Coronary artery (tissue), 2 donors: ENCODE data around the gene CMIP.
"Not testable (repeated sequence)": the region's sequence is repeated elsewhere in the genome, so short reads cannot be mapped to it uniquely, and the experiment has no call there.

Experiments used
- DNase-seq: peaks from one replicate; pipeline ENCODE4 v3.0.0-alpha.2; 2017; ENCODE audit warnings: low spot score
- H3K27ac ChIP-seq, 2 donors: fragments of 200-600 bp; sonication (generic); one replicate each; pipeline ENCODE4 v1.5.1; 2016 to 2019
- H3K4me3 ChIP-seq: fragments of 200-600 bp; sonication (generic); 2 replicates; pipeline ENCODE4 v1.5.1; 2016; ENCODE audit warnings: mild to moderate bottlenecking, moderate library complexity
- TF ChIP-seq, protein P1 (sequence below): fragments of 200-600 bp; sonication (generic); IDR thresholded peaks from one replicate; pipeline ENCODE4 v1.5.1; 2019; ENCODE audit warnings: antibody characterized with exemption

CMIP gene

DNA sequence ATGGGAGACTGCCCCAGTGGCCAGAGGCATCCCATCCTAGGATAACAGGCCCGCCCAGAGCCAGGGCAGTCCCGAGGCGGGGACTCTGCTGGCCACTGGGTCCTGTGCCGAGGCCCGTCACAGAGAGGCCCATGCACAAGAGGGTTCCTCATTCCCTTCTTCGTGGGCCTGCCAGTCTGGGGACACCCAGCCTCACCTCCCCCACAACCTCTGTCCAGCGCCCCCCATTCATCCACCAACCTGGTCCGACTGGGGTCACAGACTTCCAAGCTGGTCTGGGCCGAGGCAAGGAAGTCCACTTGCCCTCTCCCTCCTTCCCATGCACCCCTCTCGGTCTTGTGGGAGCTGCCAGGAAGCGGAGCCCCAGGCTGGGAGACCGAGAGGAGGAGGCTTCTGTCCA, 240.3 kb downstream of the CMIP start:
- TF ChIP-seq, protein P1, sequence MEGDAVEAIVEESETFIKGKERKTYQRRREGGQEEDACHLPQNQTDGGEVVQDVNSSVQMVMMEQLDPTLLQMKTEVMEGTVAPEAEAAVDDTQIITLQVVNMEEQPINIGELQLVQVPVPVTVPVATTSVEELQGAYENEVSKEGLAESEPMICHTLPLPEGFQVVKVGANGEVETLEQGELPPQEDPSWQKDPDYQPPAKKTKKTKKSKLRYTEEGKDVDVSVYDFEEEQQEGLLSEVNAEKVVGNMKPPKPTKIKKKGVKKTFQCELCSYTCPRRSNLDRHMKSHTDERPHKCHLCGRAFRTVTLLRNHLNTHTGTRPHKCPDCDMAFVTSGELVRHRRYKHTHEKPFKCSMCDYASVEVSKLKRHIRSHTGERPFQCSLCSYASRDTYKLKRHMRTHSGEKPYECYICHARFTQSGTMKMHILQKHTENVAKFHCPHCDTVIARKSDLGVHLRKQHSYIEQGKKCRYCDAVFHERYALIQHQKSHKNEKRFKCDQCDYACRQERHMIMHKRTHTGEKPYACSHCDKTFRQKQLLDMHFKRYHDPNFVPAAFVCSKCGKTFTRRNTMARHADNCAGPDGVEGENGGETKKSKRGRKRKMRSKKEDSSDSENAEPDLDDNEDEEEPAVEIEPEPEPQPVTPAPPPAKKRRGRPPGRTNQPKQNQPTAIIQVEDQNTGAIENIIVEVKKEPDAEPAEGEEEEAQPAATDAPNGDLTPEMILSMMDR: no peak
- Histone ChIP-seq H3K4me3 (no peak overlapping the region), H3K27ac (no peak overlapping the region)
- DNase-seq: no peak

DNA sequence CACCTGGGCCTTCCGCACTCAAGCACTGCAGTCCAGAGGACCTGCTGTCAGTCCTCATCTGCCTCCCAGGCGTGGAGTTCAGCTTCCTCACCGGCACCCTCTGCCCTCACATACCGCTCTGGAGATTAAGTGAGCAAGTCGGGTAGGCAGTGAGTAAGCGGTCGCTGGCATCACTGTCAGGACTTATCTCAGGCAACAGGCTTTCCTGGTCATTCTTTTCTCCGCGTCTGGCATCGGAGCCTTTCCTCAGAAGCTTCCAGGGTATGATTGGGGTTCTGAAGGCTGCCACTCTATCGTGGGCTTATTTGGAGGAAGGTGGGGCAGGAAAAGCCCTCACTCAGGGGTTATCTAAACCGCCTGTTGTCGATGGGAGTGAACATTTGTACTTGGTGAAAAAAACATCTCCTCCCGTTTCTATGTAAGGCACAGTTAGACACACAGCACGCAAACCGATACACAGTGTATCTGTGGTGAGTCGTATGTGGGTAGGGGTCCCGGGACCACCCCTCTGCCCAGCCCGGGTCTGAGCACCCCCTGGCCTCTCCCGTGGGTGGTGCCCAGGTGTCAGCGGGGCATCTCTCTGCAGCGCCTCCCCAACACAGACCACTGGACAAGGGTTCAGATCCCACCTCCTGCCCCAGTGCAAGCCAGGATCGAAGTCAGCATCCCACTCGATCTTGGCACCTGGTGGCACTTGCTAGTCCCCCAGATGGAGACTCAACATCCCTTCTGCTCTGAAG, 242.0 kb downstream of the CMIP start:
- H3K27ac ChIP-seq: no peak overlapping the region
- no peak for DNase-seq

DNA sequence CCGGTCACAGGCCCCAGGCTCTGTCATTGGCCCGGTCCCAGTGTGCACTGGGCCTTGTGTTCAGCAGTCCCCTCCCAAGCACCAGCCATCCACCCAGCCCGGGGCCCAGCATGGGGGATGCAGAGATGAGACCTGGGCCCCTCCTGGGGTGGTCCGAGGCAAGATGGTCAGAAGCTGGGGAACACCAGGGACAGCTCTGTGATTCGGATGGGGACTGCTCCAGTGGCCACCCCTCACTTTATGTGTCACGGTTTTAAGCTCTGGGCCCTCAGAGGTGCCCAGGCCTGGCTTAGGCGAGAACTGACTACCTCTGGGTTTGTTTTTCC, 242.5 kb downstream of the CMIP start:
- H3K27ac ChIP-seq: no peak overlapping the region
- H3K4me3 ChIP-seq: no peak overlapping the region
- TF ChIP-seq, protein P1: no peak
- DNase-seq: no peak

More for the DNA sequence above, 242.0 kb downstream of the CMIP start:
- H3K4me3 ChIP-seq: no peak overlapping the region
- TF ChIP-seq, protein P1: no peak

DNA sequence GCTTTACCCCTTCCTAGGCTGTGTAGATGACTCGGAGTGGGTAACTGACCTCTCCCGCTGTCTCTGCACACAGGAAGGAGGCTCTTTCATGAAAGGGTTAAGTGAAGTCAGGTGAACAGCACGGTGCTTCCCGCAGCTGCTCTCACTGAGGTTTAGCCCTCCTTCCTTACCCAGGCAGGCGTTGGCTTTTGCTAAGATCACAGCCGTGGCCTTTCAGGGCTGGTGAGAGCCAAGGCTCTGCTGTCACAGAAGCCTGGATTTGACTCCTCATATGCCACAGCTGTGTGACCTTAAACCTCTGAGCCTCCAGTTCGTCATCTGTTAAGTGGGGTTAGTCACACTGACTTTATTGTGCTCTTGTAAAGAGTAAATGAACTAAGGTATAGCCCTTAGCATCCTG, 243.6 kb downstream of the CMIP start:
- no peak for DNase-seq
- no peak overlapping the region for H3K27ac ChIP-seq
- H3K4me3 ChIP-seq: no peak overlapping the region
- TF ChIP-seq, protein P1: no peak

DNA sequence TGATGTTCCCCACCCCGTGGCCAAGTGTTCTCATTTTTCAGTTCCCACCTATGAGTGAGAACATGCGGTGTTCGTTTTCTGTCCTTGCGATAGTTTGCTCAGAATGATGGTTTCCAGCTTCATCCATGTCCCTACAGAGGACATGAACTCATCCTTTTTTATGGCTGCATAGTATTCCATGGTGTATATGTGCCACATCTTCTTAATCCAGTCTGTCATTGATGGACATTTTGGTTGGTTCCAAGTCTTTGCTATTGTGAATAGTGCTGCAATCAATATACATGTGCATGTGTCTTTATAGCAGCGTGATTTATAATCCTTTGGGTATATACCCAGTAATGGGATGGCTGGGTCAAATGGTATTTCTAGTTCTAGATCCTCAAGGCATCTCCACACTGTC, 244.2 kb downstream of the CMIP start:
- not testable (repeated sequence) for H3K27ac ChIP-seq, H3K4me3 ChIP-seq, DNase-seq

DNA sequence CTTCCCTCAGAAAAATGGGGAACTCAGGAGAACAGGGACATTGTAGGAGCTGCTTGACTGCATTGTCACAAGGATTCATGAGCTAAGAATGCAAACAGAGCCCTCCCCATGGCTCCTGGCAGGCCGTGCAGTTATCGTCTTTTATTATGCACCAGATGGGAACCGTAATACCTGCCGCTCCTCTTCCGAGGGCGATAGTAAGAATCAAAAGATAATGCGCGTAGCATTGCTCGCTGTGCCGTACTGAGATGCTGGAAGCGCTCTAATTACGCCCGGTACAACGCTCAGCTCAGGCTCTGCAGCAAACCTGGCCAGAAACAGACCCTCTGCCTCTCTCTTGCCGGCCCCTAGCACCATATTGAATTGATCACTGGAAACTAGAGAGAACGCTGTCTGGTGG, 247.4 kb downstream of the CMIP start:
- DNase-seq: no peak
- no peak overlapping the region for H3K27ac ChIP-seq
- TF ChIP-seq, protein P1: no peak

DNA sequence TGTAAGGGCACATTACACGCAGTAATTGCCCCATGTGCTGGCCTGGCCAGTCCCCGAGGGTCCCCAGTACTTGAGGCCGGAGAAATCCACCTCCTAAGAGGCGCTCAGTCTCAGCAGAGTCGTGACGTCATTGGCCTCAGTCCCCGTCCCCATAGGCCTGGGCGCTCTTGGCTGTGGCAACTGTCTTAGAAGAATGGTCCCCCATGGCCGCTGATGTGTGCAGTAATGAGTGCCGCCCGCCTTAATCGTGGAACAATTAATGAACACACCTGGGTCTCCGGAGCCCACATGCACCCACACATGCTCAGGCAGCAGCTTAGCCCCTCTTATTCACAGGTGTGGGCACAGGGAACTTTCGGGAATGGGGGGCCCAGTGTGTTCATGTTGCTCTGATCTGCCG, 248.0 kb downstream of the CMIP start:
- TF ChIP-seq, protein P1: no peak
- Histone ChIP-seq H3K27ac (no peak overlapping the region), H3K4me3 (no peak overlapping the region)
- no peak for DNase-seq

More for the DNA sequence above, 247.4 kb downstream of the CMIP start:
- no peak overlapping the region for H3K4me3 ChIP-seq
